GM12878 (cell line): ENCODE data around the gene MTR. TPM values are rescaled to one million over a fixed set of nuclear protein-coding genes. Genes with fewer than 3 reads are reported as not detected.

Source experiments
- ATAC-seq: fragments of 200-7000 bp; cut with Tn5 transposase; 3 replicates; pipeline ENCODE4 v1.9.1; 2020; ENCODE audit warnings: mild to moderate bottlenecking, moderate library complexity
- BruUV-seq: library from RNA; stranded (reverse); fragments of 400-500 nt; replicated peaks from 2 replicates; lab custom pipeline; 2021; lab: Mats Ljungman, UMichigan
- CTCF ChIA-PET: fragments of 300-600 bp; sonication (Branson Sonifier 250); formaldehyde crosslinking; extraction: SDS; loops from one replicate; lab custom pipeline; 2021; ENCODE audit warnings: inconsistent platforms; lab: Yijun Ruan, JAX
- POLR2A ChIA-PET: fragments of 350-600 bp; formaldehyde crosslinking; extraction: SDS; loops from one replicate; lab custom pipeline; 2021; ENCODE audit warnings: inconsistent platforms; lab: Charles Lee
- RAD21 ChIA-PET: fragments of 300-600 bp; sonication (Branson Sonifier 250); formaldehyde crosslinking; loops from one replicate; lab custom pipeline; 2023; ENCODE audit warnings: antibody characterized with exemption; ENCODE audit not compliant: unreplicated experiment; lab: Charles Lee
- SMC1A ChIA-PET: fragments of 300-600 bp; sonication (Branson Sonifier 250); formaldehyde crosslinking; loops from one replicate; lab custom pipeline; 2023; ENCODE audit not compliant: unreplicated experiment, uncharacterized antibody; lab: Charles Lee
- DNase-seq: peaks from one replicate; pipeline ENCODE4 v3.0.0-alpha.2; 2011; ENCODE audit warnings: low read depth, low spot score
- FAIRE-seq: peaks from 3 replicates; lab custom pipeline; 2011; peaks lifted over from hg19 to GRCh38; lab: Jason Lieb, UNC
- H2AFZ ChIP-seq: 2 replicates; pipeline ENCODE4 v1.6.0; 2011; ENCODE audit warnings: low read depth, low read length, control low read depth; ENCODE audit not compliant: control insufficient read depth
- H3K27ac ChIP-seq: 2 replicates; pipeline ENCODE4 v1.5.1; 2011; ENCODE audit warnings: control low read depth; ENCODE audit not compliant: control insufficient read depth, insufficient read depth
- H3K27me3 ChIP-seq, 2 experiments: replicated peaks in 1 of 2; 2 replicates each; pipeline versions ENCODE4 v1.6.0 to v1.6.1; 2011; ENCODE audit warnings: low read length in 1 of 2; ENCODE audit not compliant: control insufficient read depth in 2 of 2, insufficient read depth in 2 of 2
- H3K36me3 ChIP-seq, 2 experiments: 2 replicates each; pipeline ENCODE4 v1.5.1; 2011; ENCODE audit warnings: low read length in 1 of 2; ENCODE audit not compliant: control insufficient read depth in 2 of 2, insufficient read depth in 2 of 2
- H3K4me1 ChIP-seq: 2 replicates; pipeline ENCODE4 v1.6.1; 2011; ENCODE audit warnings: mild to moderate bottlenecking, low read length, moderate library complexity, mixed read lengths; ENCODE audit not compliant: control insufficient read depth, insufficient read depth
- H3K4me2 ChIP-seq: 2 replicates; pipeline ENCODE4 v1.6.0; 2011; ENCODE audit warnings: control low read depth; ENCODE audit not compliant: control insufficient read depth, insufficient read depth
- H3K4me3 ChIP-seq: fragments of 200-600 bp; sonication (generic); 2 replicates; pipeline ENCODE4 v1.5.1; 2016
- H3K79me2 ChIP-seq: 2 replicates; pipeline ENCODE4 v1.6.0; 2011; ENCODE audit warnings: low read length; ENCODE audit not compliant: control insufficient read depth, insufficient read depth
- H3K9ac ChIP-seq: 2 replicates; pipeline ENCODE4 v1.8.0; 2011; ENCODE audit warnings: low read length, control low read depth, mixed read lengths; ENCODE audit not compliant: control insufficient read depth, insufficient read depth
- H3K9me3 ChIP-seq: replicated peaks from 3 replicates; pipeline ENCODE4 v1.5.1; 2011; ENCODE audit warnings: mild to moderate bottlenecking, low read length; ENCODE audit not compliant: control insufficient read depth, insufficient read depth
- H4K20me1 ChIP-seq: 2 replicates; pipeline ENCODE4 v1.6.0; 2011; ENCODE audit not compliant: control insufficient read depth, insufficient read depth
- BACH1 ChIP-seq: fragments of 450-650 bp; IDR thresholded peaks from 2 replicates; pipeline ENCODE4 v1.6.1; 2017; ENCODE audit warnings: mild to moderate bottlenecking, borderline replicate concordance
- CHD1 ChIP-seq: IDR thresholded peaks from 2 replicates; pipeline ENCODE4 v1.6.1; 2012; ENCODE audit warnings: low read depth, low read length, improper control_type of control experiment
- CHD2 ChIP-seq: IDR thresholded peaks from 2 replicates; pipeline ENCODE4 v1.6.1; 2011; ENCODE audit warnings: low read depth, low read length, improper control_type of control experiment, borderline replicate concordance
- CHD4 ChIP-seq: fragments of 200-600 bp; sonication (generic); IDR thresholded peaks from 2 replicates; pipeline ENCODE4 v1.6.1; 2016; ENCODE audit warnings: mild to moderate bottlenecking
- IRF5 ChIP-seq: fragments of 450-650 bp; IDR thresholded peaks from 2 replicates; pipeline ENCODE4 v1.6.1; 2017; ENCODE audit warnings: borderline replicate concordance
- JUNB ChIP-seq: IDR thresholded peaks from 2 replicates; pipeline ENCODE4 v1.6.1; 2016; ENCODE audit warnings: antibody characterized with exemption, mild to moderate bottlenecking
- NFYB ChIP-seq: IDR thresholded peaks from 2 replicates; pipeline ENCODE4 v1.6.1; 2011; ENCODE audit warnings: low read depth, mild to moderate bottlenecking, low read length, improper control_type of control experiment, moderate library complexity; ENCODE audit not compliant: insufficient read depth
- POLR2AphosphoS2 ChIP-seq: IDR thresholded peaks from 2 replicates; pipeline ENCODE4 v1.6.1; 2011; ENCODE audit warnings: low read depth, mild to moderate bottlenecking, low read length, improper control_type of control experiment, moderate library complexity
- RAD51 ChIP-seq: fragments of 450-650 bp; IDR thresholded peaks from 2 replicates; pipeline ENCODE4 v1.6.1; 2016; ENCODE audit warnings: moderate library complexity, mild to moderate bottlenecking, inconsistent platforms
- SIN3A ChIP-seq: IDR thresholded peaks from 2 replicates; pipeline ENCODE4 v1.6.1; 2012; ENCODE audit warnings: low read depth, low read length, improper control_type of control experiment
- SKIL ChIP-seq: fragments of 450-650 bp; IDR thresholded peaks from 2 replicates; pipeline ENCODE4 v1.6.1; 2017; ENCODE audit warnings: mild to moderate bottlenecking, low read depth, inconsistent platforms; ENCODE audit not compliant: poor library complexity, severe bottlenecking
- SMAD1 ChIP-seq: fragments of 450-650 bp; IDR thresholded peaks from 2 replicates; pipeline ENCODE4 v1.6.1; 2018; ENCODE audit warnings: mild to moderate bottlenecking, low read depth; ENCODE audit not compliant: partially characterized antibody
- SP1 ChIP-seq: IDR thresholded peaks from one replicate; pipeline ENCODE4 v1.6.1; 2011; ENCODE audit warnings: low read depth, low read length
- STAT1 ChIP-seq: fragments of 450-650 bp; conservative IDR thresholded peaks from 2 replicates; pipeline ENCODE4 v1.6.1; 2014; ENCODE audit warnings: antibody characterized with exemption, mild to moderate bottlenecking
- ZNF217 ChIP-seq: fragments of 450-650 bp; IDR thresholded peaks from 2 replicates; pipeline ENCODE4 v1.6.1; 2017; ENCODE audit warnings: antibody characterized with exemption, mild to moderate bottlenecking
- WGBS: methylation state at CpG from one replicate; pipeline ENCODE4 v1.1.6; 2016; ENCODE audit warnings: low lambda C conversion rate; ENCODE audit not compliant: insufficient replicate concordance, insufficient coverage; ENCODE audit errors: missing lambda C conversion rate; 5-methylcytosine and 5-hydroxymethylcytosine counted together
- in situ Hi-C: fragments of 300-500 bp; cut with MboI; formaldehyde crosslinking; loops from 9 replicates; pipeline ENCODE4 v1.14.3; 2018; ENCODE audit warnings: mixed read lengths
- intact Hi-C: fragments of 100-400 bp; cut with micrococcal nuclease; formaldehyde crosslinking; loops from one replicate; pipeline ENCODE4 v1.14.2; 2022; ENCODE audit not compliant: unreplicated experiment
- polyA plus RNA-seq, 11 experiments: library from polyadenylated mRNA; depleted of rRNA in 4 of 11; unstranded in 6 of 11; stranded (reverse) in 5 of 11; fragments of >200 nt; fragmentation: Nextera tagmentation in 4 of 11; fragmentation: Illumina TruSeq in 1 of 11; extraction: Ambion mirVana in 4 of 11; extraction: Trizol in 1 of 11; gene quantifications; 1 replicate in 1 of 11; 2 replicates in 10 of 11; pipeline versions ENCODE4 v1.2.1 to v1.2.3, GENCODE V29; 2011 to 2016; ENCODE audit warnings: inconsistent platforms in 2 of 11, missing spikeins in 2 of 11, low read depth in 1 of 11
- total RNA-seq, 4 experiments: library from RNA; depleted of rRNA in 3 of 4; stranded (reverse); fragments of >200 nt in 3 of 4; fragmentation: Illumina TruSeq in 1 of 4; extraction: Trizol in 1 of 4; gene quantifications; 2 replicates each; pipeline versions ENCODE4 v1.2.1 to v1.2.3, GENCODE V29; 2013 to 2021
- TF ChIP-seq, protein P1 (sequence below): fragments of 450-650 bp; IDR thresholded peaks from 2 replicates; pipeline ENCODE4 v1.6.1; 2018; ENCODE audit warnings: borderline replicate concordance, mild to moderate bottlenecking; ENCODE audit not compliant: partially characterized antibody
- TF ChIP-seq, protein P2 (sequence below), 3 experiments: IDR thresholded peaks in 2 of 3; conservative IDR thresholded peaks in 1 of 3; 2 replicates each; pipeline ENCODE4 v1.5.1; 2011; ENCODE audit warnings: low read depth in 3 of 3, low read length in 3 of 3, mild to moderate bottlenecking in 3 of 3, control low read depth in 2 of 3, moderate library complexity in 2 of 3, inconsistent platforms in 1 of 3, mixed read lengths in 1 of 3; ENCODE audit not compliant: control insufficient read depth in 2 of 3, insufficient read depth in 1 of 3; ENCODE audit errors: extremely low read depth in 1 of 3

Gene MTR
- total and polyA plus RNA-seq, 10 of the 15 experiments (the other 5 are each of a cell fraction or from before 2014, with no cell fraction given), result 2.4 to 38.7 (median 16.5) TPM

DNA sequence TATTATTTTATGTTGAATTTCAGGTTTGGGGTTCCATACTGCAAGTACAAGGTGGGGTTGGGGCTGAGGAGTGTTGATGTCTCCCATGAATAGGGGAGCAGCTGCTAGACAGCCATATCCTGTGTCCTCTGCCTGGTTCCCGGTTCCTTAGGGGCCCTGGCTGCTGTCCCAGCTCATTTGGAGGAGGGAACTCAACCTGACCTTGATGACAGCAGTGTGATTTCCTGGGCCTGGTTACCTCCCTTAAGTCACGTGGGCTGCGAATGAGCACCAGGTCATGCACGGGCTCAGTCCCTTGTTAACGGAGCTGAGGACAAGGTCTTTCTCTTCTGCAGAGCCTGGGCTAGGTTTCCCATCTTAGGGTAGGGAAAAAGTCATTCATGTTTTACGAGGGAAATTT is 85.1 kb downstream of the MTR start (continued):
- no peak for TF ChIP-seq STAT1
- no peak for TF ChIP-seq BACH1
- no peak for TF ChIP-seq SKIL
- TF ChIP-seq POLR2AphosphoS2, result no peak

DNA sequence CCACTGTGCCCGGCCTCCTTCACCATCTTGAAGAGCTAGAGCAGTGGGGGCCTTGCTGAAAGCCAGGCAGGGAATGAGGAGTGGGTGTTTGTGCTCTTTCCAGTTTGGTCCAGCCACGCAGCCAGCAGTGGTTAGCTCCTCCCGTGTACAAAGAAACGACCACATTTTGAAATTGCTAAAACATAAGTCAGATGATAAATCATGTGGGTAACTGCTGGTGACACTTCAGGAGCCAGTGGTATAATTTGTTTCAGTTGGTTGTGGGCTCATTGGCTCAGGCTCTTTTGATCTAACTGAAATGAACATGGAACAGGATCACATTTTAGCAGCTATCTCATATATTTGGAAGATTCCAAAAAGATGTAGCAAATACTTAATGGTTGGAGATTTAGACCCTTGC is 87.6 kb downstream of the MTR start:
- CTCF ChIA-PET, result no interaction called here
- no peak for ATAC-seq
- TF ChIP-seq IRF5 (no peak), ZNF217 (no peak), CHD2 (no peak), JUNB (no peak), RAD51 (no peak), CHD4 (no peak), SMAD1 (no peak), CHD1 (no peak), SIN3A (no peak), NFYB (no peak), SP1 (no peak)
- TF ChIP-seq, protein P1, sequence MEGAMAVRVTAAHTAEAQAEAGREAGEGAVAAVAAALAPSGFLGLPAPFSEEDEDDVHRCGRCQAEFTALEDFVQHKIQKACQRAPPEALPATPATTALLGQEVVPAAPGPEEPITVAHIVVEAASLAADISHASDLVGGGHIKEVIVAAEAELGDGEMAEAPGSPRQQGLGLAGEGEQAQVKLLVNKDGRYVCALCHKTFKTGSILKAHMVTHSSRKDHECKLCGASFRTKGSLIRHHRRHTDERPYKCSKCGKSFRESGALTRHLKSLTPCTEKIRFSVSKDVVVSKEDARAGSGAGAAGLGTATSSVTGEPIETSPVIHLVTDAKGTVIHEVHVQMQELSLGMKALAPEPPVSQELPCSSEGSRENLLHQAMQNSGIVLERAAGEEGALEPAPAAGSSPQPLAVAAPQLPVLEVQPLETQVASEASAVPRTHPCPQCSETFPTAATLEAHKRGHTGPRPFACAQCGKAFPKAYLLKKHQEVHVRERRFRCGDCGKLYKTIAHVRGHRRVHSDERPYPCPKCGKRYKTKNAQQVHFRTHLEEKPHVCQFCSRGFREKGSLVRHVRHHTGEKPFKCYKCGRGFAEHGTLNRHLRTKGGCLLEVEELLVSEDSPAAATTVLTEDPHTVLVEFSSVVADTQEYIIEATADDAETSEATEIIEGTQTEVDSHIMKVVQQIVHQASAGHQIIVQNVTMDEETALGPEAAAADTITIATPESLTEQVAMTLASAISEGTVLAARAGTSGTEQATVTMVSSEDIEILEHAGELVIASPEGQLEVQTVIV, result no peak
- TF ChIP-seq, protein P2, sequence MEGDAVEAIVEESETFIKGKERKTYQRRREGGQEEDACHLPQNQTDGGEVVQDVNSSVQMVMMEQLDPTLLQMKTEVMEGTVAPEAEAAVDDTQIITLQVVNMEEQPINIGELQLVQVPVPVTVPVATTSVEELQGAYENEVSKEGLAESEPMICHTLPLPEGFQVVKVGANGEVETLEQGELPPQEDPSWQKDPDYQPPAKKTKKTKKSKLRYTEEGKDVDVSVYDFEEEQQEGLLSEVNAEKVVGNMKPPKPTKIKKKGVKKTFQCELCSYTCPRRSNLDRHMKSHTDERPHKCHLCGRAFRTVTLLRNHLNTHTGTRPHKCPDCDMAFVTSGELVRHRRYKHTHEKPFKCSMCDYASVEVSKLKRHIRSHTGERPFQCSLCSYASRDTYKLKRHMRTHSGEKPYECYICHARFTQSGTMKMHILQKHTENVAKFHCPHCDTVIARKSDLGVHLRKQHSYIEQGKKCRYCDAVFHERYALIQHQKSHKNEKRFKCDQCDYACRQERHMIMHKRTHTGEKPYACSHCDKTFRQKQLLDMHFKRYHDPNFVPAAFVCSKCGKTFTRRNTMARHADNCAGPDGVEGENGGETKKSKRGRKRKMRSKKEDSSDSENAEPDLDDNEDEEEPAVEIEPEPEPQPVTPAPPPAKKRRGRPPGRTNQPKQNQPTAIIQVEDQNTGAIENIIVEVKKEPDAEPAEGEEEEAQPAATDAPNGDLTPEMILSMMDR (IDR thresholded peaks at IDR 0.05 in 2 of 3, conservative IDR thresholded peaks at IDR 0.05 in 1 of 3; ENCODE audit: control insufficient read depth in 2 of 3, extremely low read depth in 1 of 3, insufficient read depth in 1 of 3, low read depth in 3 of 3, low read length in 3 of 3), result no peak

More for the DNA sequence above, 87.6 kb downstream of the MTR start:
- no TSS peak for BruUV-seq
- Histone ChIP-seq H3K79me2 (no peaks in the 10 kb centered on the region), H3K27me3 (no peaks in the 10 kb centered on the region), H3K27ac (no peak overlapping the region), H3K4me2 (no peak overlapping the region), H2AFZ (no peak overlapping the region), H4K20me1 (no peaks in the 10 kb centered on the region; the same call in 1 of the 2 replicates), H3K9me3 (no peaks in the 10 kb centered on the region), H3K4me3 (no peak overlapping the region), H3K9ac (no peak overlapping the region), H3K36me3 (peaks cover 1 to 17% of the 10 kb centered on the region in 2 experiments), H3K4me1 (no peaks in the 10 kb centered on the region)
- ChIA-PET SMC1A (no interaction called here), RAD21 (no interaction called here), POLR2A (no interaction called here)
- in situ Hi-C loops (no loop called here), intact Hi-C loops (no loop called here)
- WGBS, result 97% methylated on average over 4 of the region's 4 CpGs
- DNase-seq, result no peak
- no peak for FAIRE-seq
